Amygdala (tissue), 56 donors: ENCODE measurements around the gene GTF3A.

Experiments
- DNase-seq, 56 donors: peaks; one replicate each; lab custom pipeline; 2025; lab: John Stamatoyannopoulos, UW

The GTF3A gene

GRCh38 chr13:27442071-27442647 lies 17.7 kb downstream of the GTF3A start:
- no peak for DNase-seq

GRCh38 chr13:27442797-27443196 lies 18.4 kb downstream of the GTF3A start:
- no peak for DNase-seq

GRCh38 chr13:27446986-27447583 lies 22.7 kb downstream of the GTF3A start:
- no peak for DNase-seq

GRCh38 chr13:27448308-27448707 lies 23.9 kb downstream of the GTF3A start:
- DNase-seq = no peak

- no peak for DNase-seq
Measured at GRCh38 chr13:27449081-27449603, 24.7 kb downstream of the GTF3A start.

GRCh38 chr13:27449936-27450828 lies 25.8 kb downstream of the GTF3A start, which contains the start of gene MTIF3:
Gene MTIF3, minus strand, starts transcription at chr13:27450564. Its CDS starts 10,116 bp downstream, at chr13:27440448.
- peak; percentile 9 to 94 (median 86) for DNase-seq

- peak in 17 of 56 donors; percentile 10 to 61 (median 39) for DNase-seq
Measured at GRCh38 chr13:27450921-27451471, 26.6 kb downstream of the GTF3A start.

GRCh38 chr13:27455331-27455855 lies 31.0 kb downstream of the GTF3A start:
- no peak for DNase-seq

- DNase-seq = peak in 1 of 56 donors; percentile 23
Measured at GRCh38 chr13:27461940-27462584, 37.6 kb downstream of the GTF3A start.

- DNase-seq = no peak
Measured at GRCh38 chr13:27463500-27463899, 39.1 kb downstream of the GTF3A start.

- no peak for DNase-seq
Measured at GRCh38 chr13:27465611-27466010, 41.2 kb downstream of the GTF3A start.

GRCh38 chr13:27466513-27466912 lies 42.1 kb downstream of the GTF3A start:
- DNase-seq = peak in 3 of 56 donors; percentile 3 to 10 (median 10)

- no peak for DNase-seq
Measured at GRCh38 chr13:27470075-27470820, 45.8 kb downstream of the GTF3A start.

GRCh38 chr13:27472441-27472840 lies 48.0 kb downstream of the GTF3A start:
- no peak for DNase-seq

GRCh38 chr13:27472941-27473340 lies 48.5 kb downstream of the GTF3A start:
- DNase-seq = no peak

- DNase-seq = peak in 3 of 56 donors; percentile 6 to 21 (median 17)
Measured at GRCh38 chr13:27474751-27475268, 50.4 kb downstream of the GTF3A start.

GRCh38 chr13:27476943-27477703 lies 52.7 kb downstream of the GTF3A start:
- DNase-seq = no peak

GRCh38 chr13:27481766-27482165 lies 57.3 kb downstream of the GTF3A start:
- DNase-seq = peak in 4 of 56 donors; percentile 2 to 12 (median 6)
